ENCODE data around the gene INTS14. TPM values are rescaled to one million over a fixed set of nuclear protein-coding genes. Genes with fewer than 3 reads are reported as not detected.
A peak's percentile ranks its signal among the peaks of the same experiment; 100 is the strongest.

Gene INTS14
- total and polyA plus RNA-seq, 9 of the 15 experiments (the other 6 are each of a cell fraction or from before 2014, with no cell fraction given): 30.5 to 92.4 (median 46.5) TPM

GRCh38 chr15:65638681-65639089 lies 27.8 kb upstream of the INTS14 start:
- Histone ChIP-seq H3K79me2 (ENCODE audit: control insufficient read depth, insufficient read depth, low read length) (no peaks in the 10 kb centered on the region), H3K4me3 (no peak overlapping the region), H2AFZ (ENCODE audit: low read depth, low read length) (peak overlapping the region; percentile 30), H3K4me1 (replicated peaks in 1 of 2; ENCODE audit: control insufficient read depth in 2 of 2, insufficient read depth in 2 of 2, low read length in 2 of 2) (peaks cover 3 to 7% of the 10 kb centered on the region in 2 experiments; a peak in 3 of 5 replicates), H3K9me1 (ENCODE audit: control insufficient read depth, insufficient read depth, low read length) (no peaks in the 10 kb centered on the region), H3K36me3 (ENCODE audit: control insufficient read depth, insufficient read depth, low read length) (no peaks in the 10 kb centered on the region), H3K9ac (ENCODE audit: insufficient read depth in 1 of 2, low read depth in 2 of 2, low read length in 2 of 2) (no peak overlapping the region), H4K20me1 (replicated peaks; ENCODE audit: control insufficient read depth, insufficient read depth, low read length) (no peaks in the 10 kb centered on the region), H3K9me3 (replicated peaks; ENCODE audit: control insufficient read depth, insufficient read depth, low read depth, low read length) (no peaks in the 10 kb centered on the region), H3K27me3 (ENCODE audit: control insufficient read depth in 2 of 2, insufficient read depth in 2 of 2, low read length in 2 of 2) (no peaks in the 10 kb centered on the region), H3K4me2 (ENCODE audit: insufficient read depth, low read length) (peak overlapping the region; percentile 33), H3K27ac (ENCODE audit: extremely low read depth, low read depth, low read length) (no peak overlapping the region)
- peak; percentile 93 for ATAC-seq
- intact Hi-C loops (cut with micrococcal nuclease) (loop anchor here (1.0 to 10.0 kb wide), 3 partner anchors 199 to 324 kb away; no protein-coding TSS in a partner anchor), in situ Hi-C loops (cut with MboI) (loop anchor here (25.0 kb wide), 1 partner anchor 224 kb away; the partner anchor contains the start of gene RAB11A)
- WGBS (ENCODE audit: insufficient coverage, low coverage, missing lambda C conversion rate): 0% methylated on average over 3 of the region's 3 CpGs
- BruUV-seq (replicated peaks): no TSS peak
- ChIA-PET POLR2A (interaction anchor here (1.0 kb wide), 1 partner anchor 10 kb away, joined by 3 read pairs; no protein-coding TSS in a partner anchor), CTCF (ENCODE audit: low intra/inter-chr PET ratio) (interaction anchor here (0.6 to 1.3 kb wide), 8 partner anchors 186 to 649 kb away, joined by 3 to 5 read pairs (median 4); no protein-coding TSS in a partner anchor)
- DNase-seq (ENCODE audit: extremely low read depth in 1 of 4, low spot score in 3 of 4): peak; percentile 85 to 86 (median 85)
- FAIRE-seq: peak; percentile 97
- TF ChIP-seq ZNF384 (IDR thresholded peaks at IDR 0.05; ENCODE audit: low read depth, low read length) (peak; percentile 37; the same call in 1 of the 2 replicates), XRCC5 (IDR thresholded peaks at IDR 0.05; ENCODE audit: low read depth, low read length) (0 out of 2 replicates have a peak, but pooled peaks have one; percentile 47), CBX2 (IDR thresholded peaks at IDR 0.05; ENCODE audit: insufficient read depth, low read length, poor library complexity, severe bottlenecking) (no peak), ZSCAN29 (IDR thresholded peaks at IDR 0.05) (no peak), MAFK (IDR thresholded peaks at IDR 0.05; ENCODE audit: low read length) (no peak), ZNF347 (CRISPR knock-in tag; IDR thresholded peaks at IDR 0.05; ENCODE audit: low read depth) (no peak), RAD21 (CRISPR knock-in tag; conservative IDR thresholded peaks at IDR 0.05 in 1 of 2, IDR thresholded peaks at IDR 0.05 in 1 of 2) (peak; percentile 82 to 93), KDM1A (IDR thresholded peaks at IDR 0.05) (peak in 1 of 2 experiments; percentile 35; a peak in 2 of 4 replicates), BRD9 (IDR thresholded peaks at IDR 0.05; ENCODE audit: low read depth, partially characterized antibody) (peak; percentile 67), RB1 (IDR thresholded peaks at IDR 0.05; ENCODE audit: low read depth) (peak; percentile 44; the same call in 1 of the 2 replicates), MEIS2 (IDR thresholded peaks at IDR 0.05; ENCODE audit: partially characterized antibody) (peak; percentile 13)
- TF ChIP-seq, protein P1, sequence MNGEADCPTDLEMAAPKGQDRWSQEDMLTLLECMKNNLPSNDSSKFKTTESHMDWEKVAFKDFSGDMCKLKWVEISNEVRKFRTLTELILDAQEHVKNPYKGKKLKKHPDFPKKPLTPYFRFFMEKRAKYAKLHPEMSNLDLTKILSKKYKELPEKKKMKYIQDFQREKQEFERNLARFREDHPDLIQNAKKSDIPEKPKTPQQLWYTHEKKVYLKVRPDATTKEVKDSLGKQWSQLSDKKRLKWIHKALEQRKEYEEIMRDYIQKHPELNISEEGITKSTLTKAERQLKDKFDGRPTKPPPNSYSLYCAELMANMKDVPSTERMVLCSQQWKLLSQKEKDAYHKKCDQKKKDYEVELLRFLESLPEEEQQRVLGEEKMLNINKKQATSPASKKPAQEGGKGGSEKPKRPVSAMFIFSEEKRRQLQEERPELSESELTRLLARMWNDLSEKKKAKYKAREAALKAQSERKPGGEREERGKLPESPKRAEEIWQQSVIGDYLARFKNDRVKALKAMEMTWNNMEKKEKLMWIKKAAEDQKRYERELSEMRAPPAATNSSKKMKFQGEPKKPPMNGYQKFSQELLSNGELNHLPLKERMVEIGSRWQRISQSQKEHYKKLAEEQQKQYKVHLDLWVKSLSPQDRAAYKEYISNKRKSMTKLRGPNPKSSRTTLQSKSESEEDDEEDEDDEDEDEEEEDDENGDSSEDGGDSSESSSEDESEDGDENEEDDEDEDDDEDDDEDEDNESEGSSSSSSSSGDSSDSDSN (IDR thresholded peaks at IDR 0.05; ENCODE audit: borderline replicate concordance in 1 of 2, low read depth in 2 of 2, low read length in 2 of 2): no peak
- TF ChIP-seq, protein P2, sequence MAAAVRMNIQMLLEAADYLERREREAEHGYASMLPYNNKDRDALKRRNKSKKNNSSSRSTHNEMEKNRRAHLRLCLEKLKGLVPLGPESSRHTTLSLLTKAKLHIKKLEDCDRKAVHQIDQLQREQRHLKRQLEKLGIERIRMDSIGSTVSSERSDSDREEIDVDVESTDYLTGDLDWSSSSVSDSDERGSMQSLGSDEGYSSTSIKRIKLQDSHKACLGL (CRISPR knock-in tag; IDR thresholded peaks at IDR 0.05; ENCODE audit: borderline replicate concordance, poor library complexity, severe bottlenecking): no peak
- TF ChIP-seq, protein P3, sequence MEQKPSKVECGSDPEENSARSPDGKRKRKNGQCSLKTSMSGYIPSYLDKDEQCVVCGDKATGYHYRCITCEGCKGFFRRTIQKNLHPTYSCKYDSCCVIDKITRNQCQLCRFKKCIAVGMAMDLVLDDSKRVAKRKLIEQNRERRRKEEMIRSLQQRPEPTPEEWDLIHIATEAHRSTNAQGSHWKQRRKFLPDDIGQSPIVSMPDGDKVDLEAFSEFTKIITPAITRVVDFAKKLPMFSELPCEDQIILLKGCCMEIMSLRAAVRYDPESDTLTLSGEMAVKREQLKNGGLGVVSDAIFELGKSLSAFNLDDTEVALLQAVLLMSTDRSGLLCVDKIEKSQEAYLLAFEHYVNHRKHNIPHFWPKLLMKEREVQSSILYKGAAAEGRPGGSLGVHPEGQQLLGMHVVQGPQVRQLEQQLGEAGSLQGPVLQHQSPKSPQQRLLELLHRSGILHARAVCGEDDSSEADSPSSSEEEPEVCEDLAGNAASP (IDR thresholded peaks at IDR 0.05): no peak
- TF ChIP-seq, protein P4, sequence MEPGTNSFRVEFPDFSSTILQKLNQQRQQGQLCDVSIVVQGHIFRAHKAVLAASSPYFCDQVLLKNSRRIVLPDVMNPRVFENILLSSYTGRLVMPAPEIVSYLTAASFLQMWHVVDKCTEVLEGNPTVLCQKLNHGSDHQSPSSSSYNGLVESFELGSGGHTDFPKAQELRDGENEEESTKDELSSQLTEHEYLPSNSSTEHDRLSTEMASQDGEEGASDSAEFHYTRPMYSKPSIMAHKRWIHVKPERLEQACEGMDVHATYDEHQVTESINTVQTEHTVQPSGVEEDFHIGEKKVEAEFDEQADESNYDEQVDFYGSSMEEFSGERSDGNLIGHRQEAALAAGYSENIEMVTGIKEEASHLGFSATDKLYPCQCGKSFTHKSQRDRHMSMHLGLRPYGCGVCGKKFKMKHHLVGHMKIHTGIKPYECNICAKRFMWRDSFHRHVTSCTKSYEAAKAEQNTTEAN (CRISPR knock-in tag; IDR thresholded peaks at IDR 0.05): no peak
